Heart left ventricle (tissue), 16 donors: ENCODE data around the gene MLPH. TPM values are rescaled to one million over a fixed set of nuclear protein-coding genes. Genes with fewer than 3 reads are reported as not detected.

Source experiments
- ATAC-seq, 4 donors: fragments of 200-7000 bp; cut with Tn5 transposase; one replicate each; pipeline ENCODE4 v1.9.1; 2020 to 2022; ENCODE audit warnings: moderate library complexity in 4 of 4, mild to moderate bottlenecking in 3 of 4, moderate number of reproducible peaks in 1 of 4
- DNase-seq, 5 donors: peaks; one replicate each; pipeline ENCODE4 v3.0.0-alpha.2; 2020
- H3K27ac ChIP-seq, 12 donors: fragments of 200-600 bp; sonication (generic) in 4 of 12; one replicate each; pipeline versions ENCODE4 v1.5.0 to v1.8.0; 2016 to 2022; ENCODE audit warnings: mild to moderate bottlenecking in 2 of 12
- H3K27me3 ChIP-seq, 9 donors: fragments of 200-600 bp; sonication (generic) in 2 of 9; one replicate each; pipeline versions ENCODE4 v1.5.1 to v1.8.0; 2016 to 2022; ENCODE audit warnings: mild to moderate bottlenecking in 3 of 9
- H3K36me3 ChIP-seq, 9 donors: fragments of 200-600 bp; sonication (generic) in 2 of 9; one replicate each; pipeline versions ENCODE4 v1.5.0 to v1.8.0; 2018 to 2022; ENCODE audit warnings: mild to moderate bottlenecking in 2 of 9
- H3K4me1 ChIP-seq, 12 donors: fragments of 200-600 bp; sonication (generic) in 4 of 12; one replicate each; pipeline versions ENCODE4 v1.5.0 to v1.8.0; 2016 to 2022; ENCODE audit warnings: mild to moderate bottlenecking in 3 of 12
- H3K4me3 ChIP-seq, 12 donors: fragments of 200-600 bp; sonication (generic) in 4 of 12; one replicate each; pipeline versions ENCODE4 v1.5.0 to v1.8.0; 2017 to 2022; ENCODE audit warnings: mild to moderate bottlenecking in 9 of 12, moderate library complexity in 4 of 12
- H3K9me3 ChIP-seq, 12 donors: fragments of 200-600 bp; sonication (generic) in 4 of 12; one replicate each; pipeline versions ENCODE4 v1.5.0 to v1.8.0; 2016 to 2022; ENCODE audit warnings: mild to moderate bottlenecking in 1 of 12
- POLR2A ChIP-seq, 2 donors: fragments of 450-650 bp; IDR thresholded peaks; one replicate each; pipeline ENCODE4 v1.6.1; 2017; ENCODE audit warnings: antibody characterized with exemption in 2 of 2, mild to moderate bottlenecking in 2 of 2, moderate library complexity in 2 of 2
- WGBS, 4 donors: extraction: QIAGEN DNeasy Blood & Tissue Kit in 2 of 4; methylation state at CpG; one replicate each; pipeline versions ENCODE4 v1.1.5 to v1.1.7; 2013 to 2018; 5-methylcytosine and 5-hydroxymethylcytosine counted together
- intact Hi-C, 10 donors: fragments of 100-400 bp; cut with DNase I; formaldehyde crosslinking; loops; one replicate each; pipeline versions ENCODE4 v1.11.1 to v1.14.2; 2022
- polyA plus RNA-seq, 2 donors: library from polyadenylated mRNA; stranded (reverse); fragments of 200-250 nt; gene quantifications; one replicate each; pipeline ENCODE4 v1.2.3, GENCODE V29; 2013
- total RNA-seq, 9 donors: library from RNA; depleted of rRNA in 2 of 9; stranded (reverse); fragments of >200 nt in 2 of 9; fragmentation: NEBNext Ultra II Directional in 3 of 9; extraction: Animal tissue kit (Norgen Biotek cat#: 25700) in 3 of 9; gene quantifications; one replicate each; pipeline versions ENCODE4 v1.1.0 to v1.2.4, GENCODE V29; 2016 to 2023
- TF ChIP-seq, protein P1 (sequence below), 12 donors: fragments of 200-600 bp; sonication (generic) in 4 of 12; IDR thresholded peaks; one replicate each; pipeline versions ENCODE4 v1.5.0 to v1.8.0; 2018 to 2022; ENCODE audit warnings: antibody characterized with exemption in 12 of 12, mild to moderate bottlenecking in 5 of 12
- donor health status: ischemic (EF 13 %, LVEDD 7.1; RV severe dilation, severe dysfunction).
- donor health status: healthy with polysubstance abuse.
- donor health status: DM: no; HTN: yes; CAD: no.
- donor health status: DM: no; HTN: no; CAD: no.
- donor health status: ischemic (EF 25% LVEDD 6.9; RV normal size, moderate dysfunction).
- donor health status: ischemic (EF 25% LVEDD 5.7; RV mildly dilated, moderate dysfunction).
- donor health status: healthy.
- donor health status: DM: yes; HTN: yes; CAD: no.
- donor health status: ischemic (EF 35%, LVEDD 5.7; RV mildly dilated, moderate dysfunction).
- donor health status: nonischemic (EF 11% LVEDD 7.7; RV severe dilation, severe dysfunction).
- donor health status: DM: yes; HTN: yes; CAD: no.
- donor health status: PGD.
- donor health status: ischemic (EF 29% LVEDD 5.4; RV normal size, mild dysfunction).
- donor health status: nonischemic (EF 23%, LVEDD 6.1; RV moderate dilation, normal function).

Gene MLPH
- total and polyA plus RNA-seq, 11 donors, result 18.3 to 60.3 (median 30.7) TPM

DNA sequence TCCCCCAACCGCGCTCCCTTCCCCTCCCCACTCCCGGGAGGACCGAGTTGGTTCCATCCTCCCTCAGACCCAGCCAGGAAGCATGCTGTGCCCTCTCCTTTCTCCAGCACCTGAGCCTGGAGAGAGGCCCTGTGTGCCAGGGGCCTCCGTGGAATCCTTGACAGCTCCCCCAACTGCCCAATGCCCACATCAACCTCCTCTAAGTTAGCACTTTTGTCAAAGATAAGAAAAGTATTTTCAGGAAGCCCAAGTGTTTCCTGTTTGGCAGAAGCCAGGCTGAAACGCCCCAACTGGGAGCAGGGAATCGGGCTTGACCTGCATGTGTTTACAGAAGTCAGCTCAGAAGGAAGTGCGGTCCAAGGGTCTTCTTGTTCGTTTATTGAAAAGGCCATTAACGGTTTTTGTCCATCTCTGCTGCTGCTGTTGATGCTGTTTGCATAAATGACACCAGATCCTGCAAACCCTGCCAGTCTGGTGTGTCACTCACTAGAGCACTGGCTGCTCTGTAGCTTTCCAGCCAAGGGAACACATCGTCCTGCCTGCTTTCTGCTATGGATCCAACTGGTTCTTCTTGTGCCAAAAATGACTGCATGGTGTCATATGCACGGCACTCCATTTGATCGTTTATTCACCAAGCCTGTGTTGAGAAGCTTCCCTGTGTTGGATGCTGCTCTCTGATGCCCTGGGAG lies 37.7 kb upstream of the MLPH start:
- intact Hi-C loops, result loop anchor here in 1 of 10 donors (1.0 kb wide), 1 partner anchor 29 kb away; no protein-coding TSS in a partner anchor
- H3K27ac ChIP-seq, result peak overlapping the region; percentile 29 to 87 (median 74)
- no peaks in the 10 kb centered on the region for H3K9me3 ChIP-seq
- no peaks in the 10 kb centered on the region for H3K36me3 ChIP-seq
- H3K4me1 ChIP-seq, result peaks cover 0 to 51% (median 30%) of the 10 kb centered on the region in 12 donors
- TF ChIP-seq, protein P1, sequence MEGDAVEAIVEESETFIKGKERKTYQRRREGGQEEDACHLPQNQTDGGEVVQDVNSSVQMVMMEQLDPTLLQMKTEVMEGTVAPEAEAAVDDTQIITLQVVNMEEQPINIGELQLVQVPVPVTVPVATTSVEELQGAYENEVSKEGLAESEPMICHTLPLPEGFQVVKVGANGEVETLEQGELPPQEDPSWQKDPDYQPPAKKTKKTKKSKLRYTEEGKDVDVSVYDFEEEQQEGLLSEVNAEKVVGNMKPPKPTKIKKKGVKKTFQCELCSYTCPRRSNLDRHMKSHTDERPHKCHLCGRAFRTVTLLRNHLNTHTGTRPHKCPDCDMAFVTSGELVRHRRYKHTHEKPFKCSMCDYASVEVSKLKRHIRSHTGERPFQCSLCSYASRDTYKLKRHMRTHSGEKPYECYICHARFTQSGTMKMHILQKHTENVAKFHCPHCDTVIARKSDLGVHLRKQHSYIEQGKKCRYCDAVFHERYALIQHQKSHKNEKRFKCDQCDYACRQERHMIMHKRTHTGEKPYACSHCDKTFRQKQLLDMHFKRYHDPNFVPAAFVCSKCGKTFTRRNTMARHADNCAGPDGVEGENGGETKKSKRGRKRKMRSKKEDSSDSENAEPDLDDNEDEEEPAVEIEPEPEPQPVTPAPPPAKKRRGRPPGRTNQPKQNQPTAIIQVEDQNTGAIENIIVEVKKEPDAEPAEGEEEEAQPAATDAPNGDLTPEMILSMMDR (IDR thresholded peaks at IDR 0.05), result peak in 1 of 12 donors; percentile 8
- TF ChIP-seq POLR2A (IDR thresholded peaks at IDR 0.05), result no peak
- H3K27me3 ChIP-seq, result peaks cover 0 to 3% (median 0%) of the 10 kb centered on the region in 9 donors
- 11 to 28% (median 16%) methylated on average over 13 of the region's 13 CpGs for WGBS, 4 donors
- ATAC-seq (peak; percentile 86 to 91 (median 89)), DNase-seq (peak in 4 of 5 donors; percentile 50 to 88 (median 72))
- H3K4me3 ChIP-seq, result peak overlapping the region in 1 of 12 donors; percentile 8

DNA sequence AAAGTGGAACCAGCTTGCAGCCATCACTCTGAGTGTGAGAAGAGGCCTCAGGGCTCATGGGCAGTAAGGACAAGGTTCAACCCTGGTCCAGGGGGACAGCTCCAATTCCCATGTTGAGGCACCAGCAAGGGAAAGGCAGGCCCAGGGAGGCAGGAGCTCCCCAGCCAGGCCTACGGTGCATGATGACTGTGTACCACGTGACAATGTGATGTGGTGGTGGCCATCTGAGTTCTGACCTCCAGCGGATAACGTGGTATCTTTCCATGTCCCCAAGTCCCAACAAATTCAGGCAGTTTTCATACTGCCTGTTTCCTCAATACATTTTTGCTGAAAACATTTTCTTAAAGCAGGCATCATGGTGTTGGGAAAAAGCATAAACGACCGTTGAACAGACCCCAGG lies 36.9 kb upstream of the MLPH start:
- 91 to 96% (median 93%) methylated on average over 6 of the region's 6 CpGs for WGBS, 4 donors
- peak overlapping the region; percentile 29 to 87 (median 74) for H3K27ac ChIP-seq
- H3K27me3 ChIP-seq, result peaks cover 0 to 3% (median 0%) of the 10 kb centered on the region in 9 donors
- no peak for ATAC-seq
- DNase-seq, result no peak
- no peak overlapping the region for H3K4me3 ChIP-seq
- peaks cover 0 to 51% (median 30%) of the 10 kb centered on the region in 12 donors for H3K4me1 ChIP-seq
- H3K36me3 ChIP-seq, result no peaks in the 10 kb centered on the region
- no peaks in the 10 kb centered on the region for H3K9me3 ChIP-seq
- intact Hi-C loops, result no loop called here
- TF ChIP-seq, protein P1 (IDR thresholded peaks at IDR 0.05), result no peak
- TF ChIP-seq POLR2A (IDR thresholded peaks at IDR 0.05), result no peak

DNA sequence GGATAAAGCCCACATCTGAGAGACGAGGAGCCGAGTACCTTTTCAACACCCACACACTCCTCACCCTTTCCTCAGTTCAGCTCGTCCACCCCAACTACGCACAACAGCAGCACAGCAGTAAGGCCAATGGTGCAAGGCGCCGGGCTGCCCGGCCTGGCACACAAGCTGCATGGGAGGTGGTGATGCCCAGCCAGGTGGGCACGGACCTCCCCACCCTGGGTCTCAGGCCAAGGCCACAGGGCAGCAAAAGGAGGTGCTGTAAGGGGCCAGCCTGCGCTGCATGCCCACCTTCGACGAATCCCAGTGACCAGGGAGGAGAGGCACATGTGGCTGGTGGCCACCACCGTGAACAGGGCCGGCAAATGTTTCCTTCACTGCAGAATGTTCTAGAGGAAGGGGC lies 36.5 kb upstream of the MLPH start:
- Histone ChIP-seq H3K9me3 (no peaks in the 10 kb centered on the region), H3K27ac (peak overlapping the region in 2 of 12 donors; percentile 26 to 42), H3K36me3 (no peaks in the 10 kb centered on the region), H3K27me3 (peaks cover 0 to 3% (median 0%) of the 10 kb centered on the region in 9 donors), H3K4me1 (peaks cover 0 to 53% (median 30%) of the 10 kb centered on the region in 12 donors), H3K4me3 (no peak overlapping the region)
- 88 to 94% (median 92%) methylated on average over 11 to 13 of the region's 13 CpGs for WGBS, 4 donors
- ATAC-seq (no peak), DNase-seq (no peak)
- intact Hi-C loops, result no loop called here
- TF ChIP-seq, protein P1 (IDR thresholded peaks at IDR 0.05), result no peak
- TF ChIP-seq POLR2A (IDR thresholded peaks at IDR 0.05), result no peak

- intact Hi-C loops, result no loop called here
- Histone ChIP-seq H3K9me3 (no peaks in the 10 kb centered on the region), H3K27me3 (peaks cover 0 to 3% (median 0%) of the 10 kb centered on the region in 9 donors), H3K4me3 (no peak overlapping the region), H3K4me1 (peaks cover 0 to 63% (median 35%) of the 10 kb centered on the region in 12 donors), H3K36me3 (no peaks in the 10 kb centered on the region), H3K27ac (peak overlapping the region in 8 of 12 donors; percentile 33 to 55 (median 48))
- DNase-seq (peak in 2 of 5 donors; percentile 52), ATAC-seq (peak in 1 of 4 donors; percentile 8)
- no peak for TF ChIP-seq POLR2A (IDR thresholded peaks at IDR 0.05)
- TF ChIP-seq, protein P1 (IDR thresholded peaks at IDR 0.05), result peak in 5 of 12 donors; percentile 8 to 39 (median 28)
- WGBS, 4 donors, result 47 to 67% (median 57%) methylated on average over 20 of the region's 20 CpGs
Observed at GRCh38 chr2:237451643-237452469, 35.2 kb upstream of the MLPH start.
